ENCODE measurements around the gene ERMARD. TPM values are rescaled to one million over a fixed set of nuclear protein-coding genes. Genes with fewer than 3 reads are reported as not detected.

ERMARD gene
- polyA plus RNA-seq, 1 experiment = 26.8 TPM

DNA sequence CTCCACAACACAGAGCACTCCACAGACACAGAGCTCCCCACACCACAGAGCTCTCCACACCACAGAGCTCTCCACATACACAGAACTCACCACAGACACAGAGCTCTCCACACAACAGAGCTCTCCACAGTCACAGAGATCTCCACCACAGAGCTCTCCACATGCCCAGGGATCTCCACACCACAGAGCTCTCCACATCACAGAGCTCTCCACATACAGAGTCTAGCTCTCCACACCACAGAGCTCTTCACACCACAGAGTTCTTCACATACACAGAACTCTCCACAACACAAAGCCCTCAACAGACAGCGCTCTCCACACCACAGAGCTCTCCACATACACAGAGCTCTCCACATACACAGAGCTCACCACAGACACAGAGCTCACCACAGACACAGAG is 55.3 kb downstream of the ERMARD start:
- H3K4me3 ChIP-seq (ENCODE audit: low read depth, low read length) = no peak overlapping the region
- DNase-seq (ENCODE audit: low read depth, low spot score) = no peak
- peaks cover 10% of the 10 kb centered on the region for H3K27me3 ChIP-seq (ENCODE audit: control insufficient read depth, insufficient read depth, low read length)
- ChIA-PET POLR2A (no interaction called here), CTCF (interaction anchor here (1.6 to 2.6 kb wide), 4 partner anchors 16 to 723 kb away, joined by 5 to 10 read pairs (median 8); no protein-coding TSS in a partner anchor)
- H3K27ac ChIP-seq (ENCODE audit: low read depth, low read length) = no peak overlapping the region
- TF ChIP-seq, protein P1, sequence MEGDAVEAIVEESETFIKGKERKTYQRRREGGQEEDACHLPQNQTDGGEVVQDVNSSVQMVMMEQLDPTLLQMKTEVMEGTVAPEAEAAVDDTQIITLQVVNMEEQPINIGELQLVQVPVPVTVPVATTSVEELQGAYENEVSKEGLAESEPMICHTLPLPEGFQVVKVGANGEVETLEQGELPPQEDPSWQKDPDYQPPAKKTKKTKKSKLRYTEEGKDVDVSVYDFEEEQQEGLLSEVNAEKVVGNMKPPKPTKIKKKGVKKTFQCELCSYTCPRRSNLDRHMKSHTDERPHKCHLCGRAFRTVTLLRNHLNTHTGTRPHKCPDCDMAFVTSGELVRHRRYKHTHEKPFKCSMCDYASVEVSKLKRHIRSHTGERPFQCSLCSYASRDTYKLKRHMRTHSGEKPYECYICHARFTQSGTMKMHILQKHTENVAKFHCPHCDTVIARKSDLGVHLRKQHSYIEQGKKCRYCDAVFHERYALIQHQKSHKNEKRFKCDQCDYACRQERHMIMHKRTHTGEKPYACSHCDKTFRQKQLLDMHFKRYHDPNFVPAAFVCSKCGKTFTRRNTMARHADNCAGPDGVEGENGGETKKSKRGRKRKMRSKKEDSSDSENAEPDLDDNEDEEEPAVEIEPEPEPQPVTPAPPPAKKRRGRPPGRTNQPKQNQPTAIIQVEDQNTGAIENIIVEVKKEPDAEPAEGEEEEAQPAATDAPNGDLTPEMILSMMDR (IDR thresholded peaks at IDR 0.05; ENCODE audit: low read depth, low read length) = no peak
- H3K9me3 ChIP-seq (ENCODE audit: control insufficient read depth, insufficient read depth, low read length) = no peaks in the 10 kb centered on the region; the same call in 1 of the 2 replicates

DNA sequence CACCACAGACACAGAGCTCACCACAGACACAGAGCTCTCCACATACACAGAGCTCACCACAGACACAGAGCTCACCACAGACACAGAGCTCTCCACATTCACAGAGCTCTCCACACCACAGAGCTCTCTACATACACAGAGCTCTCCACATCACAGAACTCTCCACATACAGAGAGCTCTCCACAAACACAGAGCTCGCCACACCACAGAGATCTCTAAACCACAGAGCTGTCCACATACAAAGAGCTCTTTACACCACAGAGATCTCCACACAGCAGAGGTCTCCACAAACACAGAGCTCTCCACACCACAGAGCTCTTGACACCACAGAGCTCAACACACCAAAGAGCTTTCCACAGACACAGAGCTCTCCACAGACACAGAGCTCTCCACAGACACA is 55.8 kb downstream of the ERMARD start:
- ChIA-PET CTCF (interaction anchor here (1.8 to 2.6 kb wide), 3 partner anchors 16 to 723 kb away, joined by 6 to 10 read pairs (median 9); no protein-coding TSS in a partner anchor), POLR2A (no interaction called here)
- TF ChIP-seq, protein P1 (IDR thresholded peaks at IDR 0.05; ENCODE audit: low read depth, low read length) = no peak

DNA sequence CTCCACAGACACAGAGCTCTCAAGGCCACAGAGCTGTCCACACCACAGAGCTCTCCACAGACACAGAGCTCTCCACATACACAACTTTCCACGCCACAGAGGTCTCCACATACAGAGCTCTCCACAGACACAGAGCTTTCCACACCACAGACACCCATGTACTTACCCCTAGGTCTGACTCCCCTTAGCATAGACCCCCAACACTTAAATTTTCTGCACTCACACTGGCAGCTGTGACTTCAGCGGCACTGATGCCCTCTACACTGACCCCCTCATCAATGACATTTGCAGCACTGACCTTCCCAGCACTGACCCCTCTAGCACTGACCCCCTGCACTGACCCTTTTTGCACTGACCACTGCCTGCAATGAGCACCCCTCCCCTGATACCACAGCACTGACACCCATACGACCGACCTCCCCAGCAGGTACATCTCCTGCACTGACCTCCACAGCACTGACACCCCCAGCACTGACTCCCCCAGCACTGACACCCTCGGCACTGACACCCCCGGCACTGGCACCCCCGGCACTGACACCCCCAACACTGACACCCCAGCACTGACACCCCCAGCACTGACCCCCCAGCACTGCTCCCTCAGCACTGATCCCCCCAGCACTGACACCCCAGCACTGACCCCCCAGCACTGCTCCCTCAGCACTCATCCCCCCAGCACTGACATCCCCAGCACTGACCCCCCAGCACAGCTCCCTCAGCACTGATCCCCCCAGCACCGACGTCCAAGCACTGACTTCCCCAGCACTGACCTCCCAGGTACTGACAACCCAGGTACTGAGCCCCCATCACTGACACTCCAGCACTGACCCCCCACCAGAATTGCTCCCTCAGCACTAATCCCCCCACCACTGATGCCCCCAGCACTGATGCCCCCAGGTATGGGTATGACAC is 56.5 kb downstream of the ERMARD start:
- Histone ChIP-seq H3K27ac (ENCODE audit: low read depth, low read length) (no peak overlapping the region), H3K9me3 (ENCODE audit: control insufficient read depth, insufficient read depth, low read length) (no peaks in the 10 kb centered on the region; the same call in 1 of the 2 replicates), H3K4me3 (ENCODE audit: low read depth, low read length) (no peak overlapping the region), H3K27me3 (ENCODE audit: control insufficient read depth, insufficient read depth, low read length) (peaks cover 10% of the 10 kb centered on the region)
- ChIA-PET CTCF (interaction anchor here (1.8 to 2.6 kb wide), 3 partner anchors 17 to 722 kb away, joined by 6 to 10 read pairs (median 9); no protein-coding TSS in a partner anchor), POLR2A (no interaction called here)
- DNase-seq (ENCODE audit: low read depth, low spot score) = no peak
- TF ChIP-seq, protein P1 (IDR thresholded peaks at IDR 0.05; ENCODE audit: low read depth, low read length) = no peak

More for the DNA sequence above, 55.8 kb downstream of the ERMARD start:
- Histone ChIP-seq H3K27ac (ENCODE audit: low read depth, low read length) (no peak overlapping the region), H3K9me3 (ENCODE audit: control insufficient read depth, insufficient read depth, low read length) (no peaks in the 10 kb centered on the region; the same call in 1 of the 2 replicates), H3K27me3 (ENCODE audit: control insufficient read depth, insufficient read depth, low read length) (peaks cover 10% of the 10 kb centered on the region), H3K4me3 (ENCODE audit: low read depth, low read length) (no peak overlapping the region)
- no peak for DNase-seq (ENCODE audit: low read depth, low spot score)

DNA sequence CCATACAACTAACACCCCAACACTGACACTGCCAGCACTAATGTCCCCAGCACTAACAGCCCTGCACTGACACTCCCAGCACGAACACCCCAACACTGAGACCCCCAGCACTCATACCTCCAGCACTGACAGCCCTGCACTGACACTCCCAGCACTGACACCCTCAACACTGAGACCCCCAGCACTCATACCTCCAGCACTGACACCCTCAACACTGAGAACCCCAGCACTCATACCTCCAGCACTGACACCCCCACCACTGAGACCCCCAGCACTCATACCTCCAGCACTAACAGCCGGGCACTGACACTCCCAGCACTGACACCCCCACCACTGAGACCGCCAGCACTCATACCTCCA is 57.2 kb downstream of the ERMARD start:
- Histone ChIP-seq H3K27me3 (ENCODE audit: control insufficient read depth, insufficient read depth, low read length) (peaks cover 8% of the 10 kb centered on the region), H3K9me3 (ENCODE audit: control insufficient read depth, insufficient read depth, low read length) (no peaks in the 10 kb centered on the region; the same call in 1 of the 2 replicates), H3K4me3 (ENCODE audit: low read depth, low read length) (no peak overlapping the region), H3K27ac (ENCODE audit: low read depth, low read length) (no peak overlapping the region)
- TF ChIP-seq, protein P1 (IDR thresholded peaks at IDR 0.05; ENCODE audit: low read depth, low read length) = no peak
- POLR2A ChIA-PET = no interaction called here
- CTCF ChIA-PET = no interaction called here
- DNase-seq (ENCODE audit: low read depth, low spot score) = no peak

DNA sequence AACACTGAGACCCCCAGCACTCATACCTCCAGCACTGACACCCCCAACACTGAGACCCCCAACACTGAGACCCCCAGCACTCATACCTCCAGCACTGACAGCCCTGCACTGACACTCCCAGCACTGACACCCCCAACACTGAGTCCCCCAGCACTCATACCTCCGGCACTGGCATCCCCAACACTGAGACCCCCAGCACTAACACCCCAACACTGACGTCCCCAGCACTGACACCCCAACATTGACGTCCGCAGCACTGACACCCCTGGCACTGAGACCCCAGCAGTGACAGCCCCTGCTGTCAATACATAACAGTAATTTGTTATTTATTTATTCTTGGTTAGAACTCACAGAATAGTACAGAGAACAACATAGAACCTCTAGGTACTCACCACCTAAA is 58.0 kb downstream of the ERMARD start:
- POLR2A ChIA-PET = no interaction called here
- TF ChIP-seq, protein P1 (IDR thresholded peaks at IDR 0.05; ENCODE audit: low read depth, low read length) = no peak
- no peak overlapping the region for H3K4me3 ChIP-seq (ENCODE audit: low read depth, low read length)
- no peak overlapping the region for H3K27ac ChIP-seq (ENCODE audit: low read depth, low read length)
- H3K27me3 ChIP-seq (ENCODE audit: control insufficient read depth, insufficient read depth, low read length) = peaks cover 8% of the 10 kb centered on the region
- H3K9me3 ChIP-seq (ENCODE audit: control insufficient read depth, insufficient read depth, low read length) = peaks cover 4% of the 10 kb centered on the region; the same call in 1 of the 2 replicates
- no peak for DNase-seq (ENCODE audit: low read depth, low spot score)
- CTCF ChIA-PET = no interaction called here

Measured in AG04450 (cell line).